ENCODE measurements around the gene RBSN.

RBSN gene

GRCh38 chr3:15120986-15121385 lies 22.0 kb upstream of the RBSN start:
- H3K4me3 ChIP-seq (ENCODE audit: low read depth, low read length), result no peak overlapping the region
- DNase-seq (ENCODE audit: low read depth), result no peak
- TF ChIP-seq, protein P1, sequence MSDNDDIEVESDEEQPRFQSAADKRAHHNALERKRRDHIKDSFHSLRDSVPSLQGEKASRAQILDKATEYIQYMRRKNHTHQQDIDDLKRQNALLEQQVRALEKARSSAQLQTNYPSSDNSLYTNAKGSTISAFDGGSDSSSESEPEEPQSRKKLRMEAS (IDR thresholded peaks at IDR 0.05; ENCODE audit: low read depth, low read length), result no peak
- no peak for TF ChIP-seq CTCF (IDR thresholded peaks at IDR 0.05; ENCODE audit: low read depth, low read length)
- no peak for TF ChIP-seq POLR2A (IDR thresholded peaks at IDR 0.05; ENCODE audit: extremely low read depth, insufficient read length)
- no peak for TF ChIP-seq MYC (IDR thresholded peaks at IDR 0.05; ENCODE audit: low read depth, low read length)

- no peak for DNase-seq (ENCODE audit: low read depth)
- H3K4me3 ChIP-seq (ENCODE audit: low read depth, low read length), result no peak overlapping the region
- no peak for TF ChIP-seq CTCF (IDR thresholded peaks at IDR 0.05; ENCODE audit: low read depth, low read length)
- no peak for TF ChIP-seq POLR2A (IDR thresholded peaks at IDR 0.05; ENCODE audit: extremely low read depth, insufficient read length)
- TF ChIP-seq, protein P1 (IDR thresholded peaks at IDR 0.05; ENCODE audit: low read depth, low read length), result no peak
- TF ChIP-seq MYC (IDR thresholded peaks at IDR 0.05; ENCODE audit: low read depth, low read length), result no peak
Observed at GRCh38 chr3:15117011-15117410, 18.1 kb upstream of the RBSN start.

- DNase-seq (ENCODE audit: low read depth), result no peak
- no peak overlapping the region for H3K4me3 ChIP-seq (ENCODE audit: low read depth, low read length)
- no peak for TF ChIP-seq CTCF (IDR thresholded peaks at IDR 0.05; ENCODE audit: low read depth, low read length)
- TF ChIP-seq, protein P1 (IDR thresholded peaks at IDR 0.05; ENCODE audit: low read depth, low read length), result no peak
- no peak for TF ChIP-seq MYC (IDR thresholded peaks at IDR 0.05; ENCODE audit: low read depth, low read length)
- TF ChIP-seq POLR2A (IDR thresholded peaks at IDR 0.05; ENCODE audit: extremely low read depth, insufficient read length), result no peak
Observed at GRCh38 chr3:15116032-15116669, 17.2 kb upstream of the RBSN start.

DNA sequence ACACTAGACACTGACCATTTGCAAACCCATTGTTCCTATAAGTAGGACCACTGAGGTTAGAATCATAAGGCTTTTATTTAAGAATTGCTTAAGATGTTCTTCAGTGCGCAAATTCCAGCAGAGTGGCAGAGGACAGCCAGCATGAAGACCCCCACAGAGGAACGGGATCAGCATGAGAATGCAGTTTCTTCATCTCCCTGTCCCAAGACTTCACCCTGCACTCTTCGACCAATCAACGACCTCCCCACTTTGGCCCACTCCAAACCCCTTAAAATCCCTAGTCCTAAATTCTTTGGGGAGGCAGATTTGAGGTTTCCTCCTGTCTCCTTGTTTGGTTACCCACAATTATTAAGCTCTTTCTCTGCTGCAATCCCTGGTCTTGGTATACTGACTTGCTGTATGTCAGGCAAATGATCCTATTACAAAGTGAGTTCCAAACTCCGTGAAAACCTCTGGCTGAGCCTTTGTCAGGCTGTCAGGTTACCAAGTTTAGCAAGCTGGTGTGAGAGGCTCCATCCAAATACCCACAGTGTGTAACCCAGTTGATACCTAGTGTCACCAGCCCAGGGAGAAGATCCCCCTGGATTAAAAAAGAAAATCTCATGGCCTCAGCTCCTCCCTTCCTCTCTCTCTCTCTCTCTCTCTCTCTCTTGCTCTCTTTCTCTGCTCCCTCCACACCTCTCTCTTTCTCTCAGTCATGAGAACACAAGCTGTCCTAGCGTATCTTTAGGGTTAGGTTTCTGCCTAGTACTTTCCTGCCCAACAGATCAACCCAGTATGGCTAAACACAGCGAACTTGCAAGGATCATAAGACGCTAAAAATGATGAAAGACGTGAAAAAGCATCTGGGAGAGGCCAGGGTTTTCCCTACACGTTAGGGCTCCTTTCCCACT lies 15.8 kb upstream of the RBSN start:
- H3K4me3 ChIP-seq (ENCODE audit: low read depth, low read length), result no peak overlapping the region
- DNase-seq (ENCODE audit: low read depth), result no peak
- TF ChIP-seq, protein P1 (IDR thresholded peaks at IDR 0.05; ENCODE audit: low read depth, low read length), result no peak
- TF ChIP-seq CTCF (IDR thresholded peaks at IDR 0.05; ENCODE audit: low read depth, low read length) (no peak), POLR2A (IDR thresholded peaks at IDR 0.05; ENCODE audit: extremely low read depth, insufficient read length) (no peak), MYC (IDR thresholded peaks at IDR 0.05; ENCODE audit: low read depth, low read length) (no peak)

GRCh38 chr3:15113884-15114283 lies 14.9 kb upstream of the RBSN start:
- H3K4me3 ChIP-seq (ENCODE audit: low read depth, low read length), result no peak overlapping the region
- no peak for DNase-seq (ENCODE audit: low read depth)
- no peak for TF ChIP-seq CTCF (IDR thresholded peaks at IDR 0.05; ENCODE audit: low read depth, low read length)
